ENCODE data around the gene IFT43. TPM values are rescaled to one million over a fixed set of nuclear protein-coding genes. Genes with fewer than 3 reads are reported as not detected.

The IFT43 gene
- total RNA-seq, 1 experiment from 2014 or later = 20.0 TPM

DNA sequence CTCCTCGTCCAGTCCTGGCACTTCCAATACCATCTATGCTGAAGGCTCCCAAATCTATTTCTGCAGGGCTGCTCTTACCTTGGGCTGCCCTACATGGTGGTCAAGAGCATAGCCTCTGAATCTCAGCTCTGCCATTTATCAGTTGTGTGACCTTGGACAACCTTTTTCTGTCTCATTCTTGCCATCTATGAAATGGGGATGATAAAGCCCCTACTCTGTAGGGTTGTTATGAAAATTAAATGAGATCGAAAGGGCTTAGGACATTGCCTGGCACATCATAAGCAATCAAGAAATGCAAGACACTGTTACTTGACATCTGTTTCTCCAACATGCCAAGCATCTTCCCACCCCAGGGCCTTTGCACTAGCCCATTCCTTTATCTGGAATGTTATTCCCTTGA, 120.6 kb downstream of the IFT43 start:
- no peaks in the 10 kb centered on the region for H3K27me3 ChIP-seq (ENCODE audit: control insufficient read depth, insufficient read depth, low read length)
- in situ Hi-C loops (cut with HindIII; ENCODE audit: low pct_unique_long_range_greater_than_20kb, low sequenced_read_pairs) (no loop called here), intact Hi-C loops (cut with micrococcal nuclease; ENCODE audit: unreplicated experiment) (no loop called here)
- no peak overlapping the region for H3K27ac ChIP-seq (ENCODE audit: low read length)
- no peaks in the 10 kb centered on the region for H3K9me3 ChIP-seq (ENCODE audit: control insufficient read depth, insufficient read depth, low read depth, low read length)
- BruUV-seq (replicated peaks) = no TSS peak
- H3K4me3 ChIP-seq (ENCODE audit: low read depth in 2 of 2, low read length in 2 of 2) = no peak overlapping the region
- no peaks in the 10 kb centered on the region for H3K4me1 ChIP-seq (ENCODE audit: control insufficient read depth, insufficient read depth, low read length)
- ATAC-seq (no peak), DNase-seq (ENCODE audit: low read depth, low spot score) (no peak)
- no peaks in the 10 kb centered on the region for H3K36me3 ChIP-seq (ENCODE audit: control insufficient read depth, insufficient read depth, low read length)
- TF ChIP-seq SIN3A (IDR thresholded peaks at IDR 0.05; ENCODE audit: borderline replicate concordance, insufficient read depth, low read depth, low read length) (no peak), REST (IDR thresholded peaks at IDR 0.05; ENCODE audit: insufficient read depth in 1 of 2, low read depth in 2 of 2, low read length in 1 of 2) (no peak), POLR2AphosphoS5 (IDR thresholded peaks at IDR 0.05; ENCODE audit: low read depth, low read length) (no peak), TCF7L2 (IDR thresholded peaks at IDR 0.05; ENCODE audit: low read depth, low read length) (no peak)
- TF ChIP-seq, protein P1, sequence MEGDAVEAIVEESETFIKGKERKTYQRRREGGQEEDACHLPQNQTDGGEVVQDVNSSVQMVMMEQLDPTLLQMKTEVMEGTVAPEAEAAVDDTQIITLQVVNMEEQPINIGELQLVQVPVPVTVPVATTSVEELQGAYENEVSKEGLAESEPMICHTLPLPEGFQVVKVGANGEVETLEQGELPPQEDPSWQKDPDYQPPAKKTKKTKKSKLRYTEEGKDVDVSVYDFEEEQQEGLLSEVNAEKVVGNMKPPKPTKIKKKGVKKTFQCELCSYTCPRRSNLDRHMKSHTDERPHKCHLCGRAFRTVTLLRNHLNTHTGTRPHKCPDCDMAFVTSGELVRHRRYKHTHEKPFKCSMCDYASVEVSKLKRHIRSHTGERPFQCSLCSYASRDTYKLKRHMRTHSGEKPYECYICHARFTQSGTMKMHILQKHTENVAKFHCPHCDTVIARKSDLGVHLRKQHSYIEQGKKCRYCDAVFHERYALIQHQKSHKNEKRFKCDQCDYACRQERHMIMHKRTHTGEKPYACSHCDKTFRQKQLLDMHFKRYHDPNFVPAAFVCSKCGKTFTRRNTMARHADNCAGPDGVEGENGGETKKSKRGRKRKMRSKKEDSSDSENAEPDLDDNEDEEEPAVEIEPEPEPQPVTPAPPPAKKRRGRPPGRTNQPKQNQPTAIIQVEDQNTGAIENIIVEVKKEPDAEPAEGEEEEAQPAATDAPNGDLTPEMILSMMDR (IDR thresholded peaks at IDR 0.05) = no peak
- CTCF ChIA-PET = no interaction called here
- POLR2A ChIA-PET = no interaction called here

DNA sequence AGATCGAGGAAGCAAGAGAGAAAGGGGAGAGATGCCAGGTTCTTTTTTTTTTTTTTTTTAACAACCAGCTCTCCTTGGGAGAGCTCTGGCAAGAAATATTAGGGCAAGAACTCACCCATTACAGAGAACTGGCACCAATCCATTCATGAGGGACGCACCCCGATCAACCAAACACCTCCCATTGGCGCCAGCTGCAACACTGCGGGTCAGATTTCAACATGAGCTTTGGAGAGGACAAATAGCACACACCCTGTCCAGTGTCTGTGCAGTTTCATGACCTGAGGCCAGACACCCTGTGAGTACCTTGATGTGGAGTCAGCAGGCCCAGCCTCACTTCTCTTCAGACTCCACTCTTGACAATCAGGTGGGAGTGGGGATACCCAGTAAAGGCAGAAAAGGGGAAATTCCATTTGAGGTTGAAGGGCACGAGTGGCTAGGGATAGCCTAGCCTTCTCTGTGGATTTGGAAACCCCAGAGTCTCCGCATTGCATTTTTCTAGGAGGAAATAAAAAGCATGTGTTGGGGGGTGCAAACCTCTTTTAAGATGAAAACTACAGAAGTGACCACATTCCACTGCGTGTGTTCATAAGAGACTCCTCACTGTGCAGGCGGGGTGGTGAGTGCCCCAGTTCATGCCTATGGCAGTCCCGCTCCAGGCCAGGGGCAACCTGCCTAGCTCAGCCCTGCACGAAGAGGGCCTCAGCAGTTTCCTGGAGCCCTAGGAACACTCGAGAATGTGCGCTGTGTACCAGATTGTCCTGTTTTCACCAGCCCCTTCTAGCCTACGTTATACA, 123.7 kb downstream of the IFT43 start:
- no peak overlapping the region for H3K4me3 ChIP-seq (ENCODE audit: low read depth in 2 of 2, low read length in 2 of 2)
- no peak for ATAC-seq
- intact Hi-C loops (cut with micrococcal nuclease; ENCODE audit: unreplicated experiment) (no loop called here), in situ Hi-C loops (cut with HindIII; ENCODE audit: low pct_unique_long_range_greater_than_20kb, low sequenced_read_pairs) (no loop called here)
- ChIA-PET POLR2A (no interaction called here), CTCF (no interaction called here)
- H3K36me3 ChIP-seq (ENCODE audit: control insufficient read depth, insufficient read depth, low read length) = no peaks in the 10 kb centered on the region
- H3K27me3 ChIP-seq (ENCODE audit: control insufficient read depth, insufficient read depth, low read length) = no peaks in the 10 kb centered on the region
- H3K9me3 ChIP-seq (ENCODE audit: control insufficient read depth, insufficient read depth, low read depth, low read length) = no peaks in the 10 kb centered on the region
- no peak for TF ChIP-seq SIN3A (IDR thresholded peaks at IDR 0.05; ENCODE audit: borderline replicate concordance, insufficient read depth, low read depth, low read length)
- no peak for TF ChIP-seq REST (IDR thresholded peaks at IDR 0.05; ENCODE audit: insufficient read depth in 1 of 2, low read depth in 2 of 2, low read length in 1 of 2)
- TF ChIP-seq, protein P1 (IDR thresholded peaks at IDR 0.05) = no peak
- no peak for TF ChIP-seq POLR2AphosphoS5 (IDR thresholded peaks at IDR 0.05; ENCODE audit: low read depth, low read length)
- TF ChIP-seq TCF7L2 (IDR thresholded peaks at IDR 0.05; ENCODE audit: low read depth, low read length) = no peak
- no peaks in the 10 kb centered on the region for H3K4me1 ChIP-seq (ENCODE audit: control insufficient read depth, insufficient read depth, low read length)
- BruUV-seq (replicated peaks) = no TSS peak
- no peak for DNase-seq (ENCODE audit: low read depth, low spot score)
- H3K27ac ChIP-seq (ENCODE audit: low read length) = no peak overlapping the region

Measured in Panc1 (cell line).